Mesenchymal stem cell (in vitro differentiated cells and primary cell): ENCODE results near the gene AP3B1.

Source experiments
- DNase-seq: peaks from one replicate; pipeline ENCODE4 v3.0.0-alpha.2; 2013
- H2AFZ ChIP-seq: one replicate; pipeline ENCODE4 v1.6.1; 2013; ENCODE audit warnings: low read depth, mild to moderate bottlenecking, control low read depth, inconsistent platforms, low read length, moderate library complexity
- H2AK5ac ChIP-seq: 2 replicates; pipeline ENCODE4 v1.6.1; 2013; ENCODE audit warnings: low read length, moderate library complexity, mild to moderate bottlenecking, inconsistent platforms; ENCODE audit not compliant: severe bottlenecking
- H2BK120ac ChIP-seq: one replicate; pipeline ENCODE4 v1.6.1; 2013; ENCODE audit warnings: low read depth, mild to moderate bottlenecking, inconsistent platforms, low read length, moderate library complexity
- H2BK12ac ChIP-seq, 2 experiments: one replicate each; pipeline ENCODE4 v1.6.1; 2013; ENCODE audit warnings: inconsistent platforms in 2 of 2, low read length in 2 of 2, mild to moderate bottlenecking in 2 of 2, moderate library complexity in 2 of 2, control low read depth in 1 of 2
- H2BK15ac ChIP-seq: one replicate; pipeline ENCODE4 v1.6.1; 2013; ENCODE audit warnings: mild to moderate bottlenecking, low read depth, inconsistent platforms; ENCODE audit not compliant: poor library complexity, severe bottlenecking
- H2BK5ac ChIP-seq: 2 replicates; pipeline ENCODE4 v1.6.1; 2013; ENCODE audit warnings: low read depth, mild to moderate bottlenecking, low read length, control low read depth, inconsistent platforms; ENCODE audit not compliant: poor library complexity, severe bottlenecking
- H3K14ac ChIP-seq, 2 experiments: one replicate each; pipeline ENCODE4 v1.6.1; 2013; ENCODE audit warnings: inconsistent platforms in 2 of 2, low read length in 2 of 2, control low read depth in 1 of 2, mild to moderate bottlenecking in 1 of 2, moderate library complexity in 1 of 2
- H3K18ac ChIP-seq, 2 experiments: one replicate each; pipeline ENCODE4 v1.6.1; 2013; ENCODE audit warnings: inconsistent platforms in 2 of 2, low read length in 2 of 2, control low read depth in 1 of 2, low read depth in 1 of 2, mild to moderate bottlenecking in 1 of 2
- H3K23ac ChIP-seq, 2 experiments: one replicate each; pipeline ENCODE4 v1.6.1; 2013; ENCODE audit warnings: inconsistent platforms in 2 of 2, low read length in 2 of 2, mild to moderate bottlenecking in 2 of 2, moderate library complexity in 2 of 2, control low read depth in 1 of 2
- H3K27ac ChIP-seq: 2 replicates; pipeline ENCODE4 v1.5.1; 2013; ENCODE audit warnings: mild to moderate bottlenecking, moderate library complexity, low read length, control low read depth, inconsistent platforms; ENCODE audit not compliant: poor library complexity, severe bottlenecking
- H3K27me3 ChIP-seq, 2 experiments: 2 replicates each; pipeline versions ENCODE4 v1.6.1 to v1.7.0; 2013; ENCODE audit warnings: low read length in 2 of 2, mild to moderate bottlenecking in 2 of 2, moderate library complexity in 2 of 2, control low read depth in 1 of 2, inconsistent platforms in 1 of 2; ENCODE audit not compliant: control insufficient read depth in 1 of 2, insufficient read depth in 1 of 2
- H3K36me3 ChIP-seq, 2 experiments: 2 replicates each; pipeline versions ENCODE4 v1.6.1 to v1.7.0; 2013; ENCODE audit warnings: low read length in 2 of 2, control low read depth in 1 of 2, inconsistent platforms in 1 of 2, low read depth in 1 of 2, mild to moderate bottlenecking in 1 of 2; ENCODE audit not compliant: insufficient read depth in 2 of 2, control insufficient read depth in 1 of 2
- H3K4ac ChIP-seq, 2 experiments: one replicate each; pipeline ENCODE4 v1.6.1; 2013; ENCODE audit warnings: inconsistent platforms in 2 of 2, low read length in 2 of 2, mild to moderate bottlenecking in 2 of 2, moderate library complexity in 2 of 2, control low read depth in 1 of 2, low read depth in 1 of 2
- H3K4me1 ChIP-seq: 2 replicates; pipeline ENCODE4 v1.6.1; 2013; ENCODE audit warnings: low read depth, low read length, control low read depth; ENCODE audit not compliant: control insufficient read depth, insufficient read depth
- H3K4me2 ChIP-seq: 2 replicates; pipeline ENCODE4 v1.6.1; 2013; ENCODE audit warnings: low read length, mild to moderate bottlenecking, inconsistent platforms; ENCODE audit not compliant: poor library complexity, severe bottlenecking
- H3K4me3 ChIP-seq, 2 experiments: 2 replicates each; pipeline versions ENCODE4 v1.5.1 to v1.7.0; 2013; ENCODE audit warnings: low read length in 2 of 2, mild to moderate bottlenecking in 2 of 2, control low read depth in 1 of 2, low read depth in 1 of 2; ENCODE audit not compliant: insufficient read depth in 1 of 2
- H3K79me1 ChIP-seq: replicated peaks from 2 replicates; pipeline ENCODE4 v1.6.1; 2013; ENCODE audit warnings: mild to moderate bottlenecking, control low read depth, low read length, inconsistent platforms; ENCODE audit not compliant: poor library complexity, severe bottlenecking
- H3K9ac ChIP-seq: 2 replicates; pipeline ENCODE4 v1.7.0; 2013; ENCODE audit warnings: mild to moderate bottlenecking, low read length, moderate library complexity
- H3K9me3 ChIP-seq: 2 replicates; pipeline ENCODE4 v1.7.0; 2013; ENCODE audit warnings: mild to moderate bottlenecking, low read length; ENCODE audit not compliant: control insufficient read depth
- H4K8ac ChIP-seq: one replicate; pipeline ENCODE4 v1.6.1; 2013; ENCODE audit warnings: inconsistent platforms, mild to moderate bottlenecking, low read length, moderate library complexity
- H4K91ac ChIP-seq: one replicate; pipeline ENCODE4 v1.6.1; 2013; ENCODE audit warnings: mild to moderate bottlenecking, low read length, inconsistent platforms
- WGBS: methylation state at CpG from one replicate; pipeline ENCODE4 v1.1.7; 2013; ENCODE audit warnings: mixed read lengths; 5-methylcytosine and 5-hydroxymethylcytosine counted together

AP3B1 gene

GRCh38 chr5:78063495-78063894 lies 231.0 kb downstream of the AP3B1 start:
- Histone ChIP-seq H3K18ac (no peak overlapping the region), H3K4me3 (no peak overlapping the region), H3K27ac (no peak overlapping the region), H2BK15ac (no peak overlapping the region), H3K14ac (no peak overlapping the region), H4K91ac (no peak overlapping the region), H3K36me3 (peaks cover 9% of the 10 kb centered on the region in 2 experiments), H2BK120ac (no peak overlapping the region), H3K27me3 (no peaks in the 10 kb centered on the region), H3K4me2 (no peak overlapping the region), H2AK5ac (no peak overlapping the region), H2AFZ (no peak overlapping the region), H4K8ac (no peak overlapping the region), H3K9me3 (peaks cover 11% of the 10 kb centered on the region), H2BK12ac (no peak overlapping the region), H3K4me1 (peaks cover 3% of the 10 kb centered on the region), H3K23ac (no peak overlapping the region), H3K79me1 (peaks cover 21% of the 10 kb centered on the region), H2BK5ac (no peak overlapping the region), H3K4ac (no peak overlapping the region), H3K9ac (no peak overlapping the region)
- WGBS, result 100% methylated on average over 1 of the region's 2 CpGs
- DNase-seq, result no peak

GRCh38 chr5:78062645-78063044 lies 231.9 kb downstream of the AP3B1 start:
- no peak overlapping the region for H2AK5ac ChIP-seq
- H2BK120ac ChIP-seq, result no peak overlapping the region

DNA sequence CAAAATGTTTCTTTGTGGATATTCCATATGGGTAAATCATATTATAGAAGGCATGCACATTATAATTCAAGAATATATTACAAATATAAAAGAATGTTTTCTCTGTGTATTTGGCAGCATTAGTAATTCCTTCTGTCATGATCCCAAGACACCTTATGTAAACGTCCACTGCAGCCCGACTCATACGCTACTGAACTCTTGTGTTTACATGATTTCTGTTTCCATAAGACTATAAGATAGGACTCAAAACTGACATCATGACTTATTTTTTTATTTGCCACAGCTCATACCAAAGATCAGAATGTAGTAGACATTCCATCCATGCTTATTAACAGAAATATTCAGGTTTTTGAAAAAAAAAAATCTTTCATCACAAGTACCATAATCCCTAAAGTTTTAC lies 234.1 kb downstream of the AP3B1 start:
- no peak overlapping the region for H3K14ac ChIP-seq
- WGBS, result 50% methylated on average over 3 of the region's 3 CpGs
- no peak overlapping the region for H2BK120ac ChIP-seq
- no peak overlapping the region for H2BK5ac ChIP-seq
- H3K9me3 ChIP-seq, result no peaks in the 10 kb centered on the region
- H3K27me3 ChIP-seq, result no peaks in the 10 kb centered on the region
- H3K4me2 ChIP-seq, result no peak overlapping the region
- no peak overlapping the region for H2AK5ac ChIP-seq
- H3K4me3 ChIP-seq, result no peak overlapping the region
- H3K23ac ChIP-seq, result no peak overlapping the region
- H2AFZ ChIP-seq, result no peak overlapping the region
- no peak overlapping the region for H2BK12ac ChIP-seq
- no peak overlapping the region for H2BK15ac ChIP-seq
- H3K36me3 ChIP-seq, result peaks cover 4 to 5% of the 10 kb centered on the region in 2 experiments
- no peak overlapping the region for H3K4ac ChIP-seq
- H3K18ac ChIP-seq, result no peak overlapping the region
- H3K27ac ChIP-seq, result no peak overlapping the region
- H3K4me1 ChIP-seq, result peaks cover 3% of the 10 kb centered on the region
- H4K8ac ChIP-seq, result no peak overlapping the region
- peaks cover 12% of the 10 kb centered on the region for H3K79me1 ChIP-seq
- DNase-seq, result peak; percentile 17
- no peak overlapping the region for H3K9ac ChIP-seq
- no peak overlapping the region for H4K91ac ChIP-seq

More at GRCh38 chr5:78062645-78063044, 231.9 kb downstream of the AP3B1 start:
- H3K14ac ChIP-seq, result no peak overlapping the region
- H2BK12ac ChIP-seq, result no peak overlapping the region
- no peak overlapping the region for H2BK15ac ChIP-seq
- H3K79me1 ChIP-seq, result peaks cover 18% of the 10 kb centered on the region
- H3K18ac ChIP-seq, result no peak overlapping the region
- no peak overlapping the region for H3K4ac ChIP-seq
- no peak overlapping the region for H3K4me3 ChIP-seq
- no peak for DNase-seq
- WGBS, result 97% methylated on average over 3 of the region's 4 CpGs
- no peak overlapping the region for H3K9ac ChIP-seq
- H4K8ac ChIP-seq, result no peak overlapping the region
- peaks cover 9% of the 10 kb centered on the region in 2 experiments for H3K36me3 ChIP-seq
- no peak overlapping the region for H4K91ac ChIP-seq
- no peak overlapping the region for H2BK5ac ChIP-seq
- H3K4me1 ChIP-seq, result peaks cover 3% of the 10 kb centered on the region
- no peak overlapping the region for H3K27ac ChIP-seq
- H2AFZ ChIP-seq, result no peak overlapping the region
- H3K27me3 ChIP-seq, result no peaks in the 10 kb centered on the region
- H3K4me2 ChIP-seq, result no peak overlapping the region
- no peak overlapping the region for H3K23ac ChIP-seq
- H3K9me3 ChIP-seq, result peaks cover 7% of the 10 kb centered on the region

DNA sequence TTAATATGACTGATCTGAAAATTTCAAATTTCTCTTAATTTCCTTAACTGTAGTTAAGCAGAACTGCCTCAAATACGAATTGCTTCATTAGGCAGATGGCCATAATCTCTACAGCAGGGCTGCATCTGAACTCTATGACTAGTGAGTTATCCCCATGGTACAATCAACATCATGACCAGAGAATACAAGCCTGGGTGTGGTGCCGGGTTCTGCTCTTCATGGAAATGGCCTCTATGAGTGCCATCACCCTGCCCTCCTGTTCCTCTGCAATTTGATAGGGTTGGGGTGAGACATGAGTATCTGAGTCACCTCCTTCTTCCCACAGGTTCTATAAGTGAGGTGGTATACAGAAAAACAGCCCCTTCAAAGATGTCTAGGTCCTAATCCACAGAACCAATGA lies 235.9 kb downstream of the AP3B1 start:
- Histone ChIP-seq H3K9me3 (no peaks in the 10 kb centered on the region), H2BK120ac (no peak overlapping the region), H4K91ac (no peak overlapping the region), H4K8ac (no peak overlapping the region), H3K4me3 (no peak overlapping the region), H3K18ac (no peak overlapping the region), H3K27me3 (no peaks in the 10 kb centered on the region), H2AK5ac (no peak overlapping the region), H3K79me1 (peaks cover 6% of the 10 kb centered on the region), H2BK15ac (no peak overlapping the region), H3K4me2 (no peak overlapping the region), H3K4ac (no peak overlapping the region), H2BK12ac (no peak overlapping the region), H3K4me1 (no peaks in the 10 kb centered on the region), H3K14ac (no peak overlapping the region), H3K9ac (no peak overlapping the region), H3K27ac (no peak overlapping the region), H2AFZ (no peak overlapping the region), H3K36me3 (no peaks in the 10 kb centered on the region), H2BK5ac (no peak overlapping the region), H3K23ac (no peak overlapping the region)
- no peak for DNase-seq
- 100% methylated on average over 1 of the region's 2 CpGs for WGBS
